Fibroblast of lung (primary cell): ENCODE results near the gene LRRC75B. TPM values are rescaled to one million over a fixed set of nuclear protein-coding genes. Genes with fewer than 3 reads are reported as not detected.

ENCODE experiments used
- DNase-seq, 2 donors: peaks; one replicate each; pipeline versions ENCODE4 v3.0.0 to v3.0.0-alpha.2; 2010; ENCODE audit warnings: low read depth in 2 of 2
- H2AFZ ChIP-seq: 2 replicates; pipeline ENCODE4 v1.5.1; 2012; ENCODE audit warnings: low read length, control low read depth, inconsistent platforms
- H3K27ac ChIP-seq: 2 replicates; pipeline ENCODE4 v1.5.1; 2011; ENCODE audit warnings: low read length, control low read depth; ENCODE audit not compliant: insufficient read depth
- H3K27me3 ChIP-seq: 2 replicates; pipeline ENCODE4 v1.5.1; 2011; ENCODE audit warnings: mild to moderate bottlenecking, low read length; ENCODE audit not compliant: control insufficient read depth, insufficient read depth
- H3K36me3 ChIP-seq: 2 replicates; pipeline ENCODE4 v1.5.1; 2011; ENCODE audit warnings: low read length; ENCODE audit not compliant: control insufficient read depth, insufficient read depth
- H3K4me1 ChIP-seq: 2 replicates; pipeline ENCODE4 v1.5.1; 2011; ENCODE audit warnings: low read length; ENCODE audit not compliant: control insufficient read depth, insufficient read depth; ENCODE audit errors: extremely low read depth
- H3K4me2 ChIP-seq: 2 replicates; pipeline ENCODE4 v1.5.1; 2011; ENCODE audit warnings: low read length, control low read depth; ENCODE audit not compliant: insufficient read depth; ENCODE audit errors: extremely low read depth
- H3K4me3 ChIP-seq, 4 experiments: fragments of 200-600 bp in 1 of 4; sonication (generic) in 1 of 4; replicated peaks in 1 of 4; 2 replicates each; pipeline ENCODE4 v1.5.1; 2011 to 2016; ENCODE audit warnings: low read length in 4 of 4, low read depth in 3 of 4, mild to moderate bottlenecking in 3 of 4, control low read depth in 2 of 4, inconsistent platforms in 1 of 4, mixed read lengths in 1 of 4; ENCODE audit not compliant: insufficient read depth in 1 of 4; ENCODE audit errors: control extremely low read depth in 1 of 4
- H3K79me2 ChIP-seq: 2 replicates; pipeline ENCODE4 v1.5.1; 2012; ENCODE audit warnings: mild to moderate bottlenecking, low read length, inconsistent platforms; ENCODE audit not compliant: control insufficient read depth, insufficient read depth
- H3K9ac ChIP-seq: 2 replicates; pipeline ENCODE4 v1.5.1; 2011; ENCODE audit warnings: mild to moderate bottlenecking, low read length, control low read depth; ENCODE audit not compliant: insufficient read depth
- H3K9me3 ChIP-seq: 2 replicates; pipeline ENCODE4 v1.5.1; 2012; ENCODE audit warnings: low read depth, low read length; ENCODE audit not compliant: control insufficient read depth, insufficient read depth
- H4K20me1 ChIP-seq: 2 replicates; pipeline ENCODE4 v1.5.1; 2011; ENCODE audit warnings: low read length; ENCODE audit not compliant: control insufficient read depth, insufficient read depth; ENCODE audit errors: extremely low read depth
- CTCF ChIP-seq, 2 donors: IDR thresholded peaks in 1 of 2; conservative IDR thresholded peaks in 1 of 2; 1 replicate in 1 of 2; 2 replicates in 1 of 2; pipeline ENCODE4 v1.5.1; 2011 to 2012; ENCODE audit warnings: low read length in 2 of 2, control low read depth in 1 of 2, inconsistent platforms in 1 of 2, low read depth in 1 of 2, mild to moderate bottlenecking in 1 of 2
- EZH2 ChIP-seq: IDR thresholded peaks from 2 replicates; pipeline ENCODE4 v1.5.1; 2012; ENCODE audit warnings: low read length, control low read depth, mild to moderate bottlenecking; ENCODE audit errors: missing control alignments
- polyA plus RNA-seq, 2 donors: library from polyadenylated mRNA; depleted of rRNA in 1 of 2; stranded (reverse) in 1 of 2; unstranded in 1 of 2; fragments of >200 nt; gene quantifications; 2 replicates each; pipeline ENCODE4 v1.2.1, GENCODE V29; 2011 to 2012; ENCODE audit warnings: missing spikeins in 1 of 2
- total RNA-seq: library from RNA; depleted of rRNA; stranded (reverse); fragments of >200 nt; gene quantifications from 2 replicates; pipeline ENCODE4 v1.2.1, GENCODE V29; 2014

Gene LRRC75B
- total and polyA plus RNA-seq, 2 donors (not counting 1 experiment from before 2014, with no cell fraction given): 2.9 to 7.9 TPM

GRCh38 chr22:24571266-24571665 lies 21.6 kb downstream of the LRRC75B start:
- H2AFZ ChIP-seq: no peak overlapping the region
- TF ChIP-seq EZH2: no peak
- no peak for TF ChIP-seq CTCF (conservative IDR thresholded peaks at IDR 0.05 in 1 of 2, IDR thresholded peaks at IDR 0.05 in 1 of 2; ENCODE audit: low read depth in 1 of 2, low read length in 2 of 2)
- H3K9me3 ChIP-seq: no peaks in the 10 kb centered on the region
- H3K9ac ChIP-seq: no peak overlapping the region
- H3K36me3 ChIP-seq: peaks cover 16% of the 10 kb centered on the region
- H4K20me1 ChIP-seq: no peaks in the 10 kb centered on the region
- H3K79me2 ChIP-seq: peaks cover 14% of the 10 kb centered on the region
- H3K4me3 ChIP-seq: no peak overlapping the region
- H3K4me1 ChIP-seq: no peaks in the 10 kb centered on the region
- no peak overlapping the region for H3K27ac ChIP-seq
- H3K4me2 ChIP-seq: no peak overlapping the region
- H3K27me3 ChIP-seq: no peaks in the 10 kb centered on the region
- DNase-seq: no peak

GRCh38 chr22:24567668-24568067 lies 25.2 kb downstream of the LRRC75B start:
- no peak overlapping the region for H3K27ac ChIP-seq
- H3K9ac ChIP-seq: no peak overlapping the region
- no peak overlapping the region for H3K4me3 ChIP-seq
- H2AFZ ChIP-seq: no peak overlapping the region
- no peaks in the 10 kb centered on the region for H3K27me3 ChIP-seq
- H3K36me3 ChIP-seq: peaks cover 12% of the 10 kb centered on the region
- no peaks in the 10 kb centered on the region for H4K20me1 ChIP-seq
- H3K79me2 ChIP-seq: peaks cover 46% of the 10 kb centered on the region
- no peak for TF ChIP-seq EZH2
- no peak for TF ChIP-seq CTCF (conservative IDR thresholded peaks at IDR 0.05 in 1 of 2, IDR thresholded peaks at IDR 0.05 in 1 of 2; ENCODE audit: low read depth in 1 of 2, low read length in 2 of 2)
- no peak for DNase-seq
- H3K4me1 ChIP-seq: no peaks in the 10 kb centered on the region
- no peak overlapping the region for H3K4me2 ChIP-seq
- no peaks in the 10 kb centered on the region for H3K9me3 ChIP-seq

GRCh38 chr22:24566899-24567511 lies 25.9 kb downstream of the LRRC75B start:
- H3K9me3 ChIP-seq: no peaks in the 10 kb centered on the region
- no peak overlapping the region for H3K4me2 ChIP-seq
- no peaks in the 10 kb centered on the region for H4K20me1 ChIP-seq
- no peak for TF ChIP-seq CTCF (conservative IDR thresholded peaks at IDR 0.05 in 1 of 2, IDR thresholded peaks at IDR 0.05 in 1 of 2; ENCODE audit: low read depth in 1 of 2, low read length in 2 of 2)
- no peak for TF ChIP-seq EZH2
- no peaks in the 10 kb centered on the region for H3K27me3 ChIP-seq
- no peak overlapping the region for H2AFZ ChIP-seq
- no peak for DNase-seq
- peaks cover 12% of the 10 kb centered on the region for H3K36me3 ChIP-seq
- peaks cover 49% of the 10 kb centered on the region for H3K79me2 ChIP-seq
- H3K27ac ChIP-seq: no peak overlapping the region
- no peak overlapping the region for H3K9ac ChIP-seq
- H3K4me1 ChIP-seq: no peaks in the 10 kb centered on the region
- H3K4me3 ChIP-seq: no peak overlapping the region
